ENCODE measurements around the gene TES. TPM values are rescaled to one million over a fixed set of nuclear protein-coding genes. Genes with fewer than 3 reads are reported as not detected.

Gene TES
- total RNA-seq (2021): 28.2 and 30.9 TPM in 2 replicates
- long read RNA-seq, transcript TES-201 (7 exons, 2,782 nt): major isoform, 137 of 161 reads
- long read RNA-seq, partial matches to known transcripts: 14 of 161 reads
- long read RNA-seq, other reads (novel, unspliced or antisense): 8 of 161 reads

- peak within 1 kb of the TSS; percentile 86 for H2AFZ ChIP-seq (ENCODE audit: low read length)
- Mint-ChIP-seq H3K4me1 (peaks cover 11 to 16% of the 10 kb centered on the region in 2 experiments), H3K27me3 (ENCODE audit: low read depth) (peaks cover 6% of the 10 kb centered on the region), H3K27ac (peak within 1 kb of the TSS in 2 of 3 experiments; percentile 21 to 65; a peak in 3 of 7 replicates), H3K36me3 (ENCODE audit: insufficient read depth in 1 of 3, low read depth in 3 of 3) (no peaks in the 10 kb centered on the region), H3K4me3 (peak within 1 kb of the TSS; percentile 91 to 97), H3K9me3 (no peaks in the 10 kb centered on the region)
- H3K4ac ChIP-seq (ENCODE audit: low read depth, low read length): no peak within 1 kb of the TSS
- no peak within 1 kb of the TSS for H4K8ac ChIP-seq (replicated peaks; ENCODE audit: insufficient read length, low read depth, low read length)
- no peak within 1 kb of the TSS for H3K27ac ChIP-seq (ENCODE audit: insufficient read length, low read depth, low read length)
- H4K20me1 ChIP-seq (ENCODE audit: control insufficient read depth, insufficient read depth, insufficient read length): no peaks in the 10 kb centered on the region
- no peaks in the 10 kb centered on the region for H3K79me1 ChIP-seq (ENCODE audit: insufficient read depth, low read depth, low read length, poor library complexity, severe bottlenecking)
- H3K27me3 ChIP-seq (ENCODE audit: insufficient read depth, low read length): no peaks in the 10 kb centered on the region
- H2AK5ac ChIP-seq (ENCODE audit: insufficient read length, low read length): no peak within 1 kb of the TSS
- no peaks in the 10 kb centered on the region; the same call in 1 of the 2 replicates for H3K79me2 ChIP-seq (ENCODE audit: insufficient read depth, low read length)
- H3K56ac ChIP-seq (ENCODE audit: insufficient read length, low read depth, low read length): no peak within 1 kb of the TSS
- no peak within 1 kb of the TSS for H2BK5ac ChIP-seq (ENCODE audit: insufficient read length, low read length)
- H3K4me2 ChIP-seq (ENCODE audit: insufficient read depth, insufficient read length, low read length): peak within 1 kb of the TSS; percentile 91
- no peak within 1 kb of the TSS for H3K18ac ChIP-seq (ENCODE audit: insufficient read length, low read depth, low read length)
- no peak within 1 kb of the TSS for H3T11ph ChIP-seq (ENCODE audit: low read length)
- no peak within 1 kb of the TSS for H3K14ac ChIP-seq (ENCODE audit: insufficient read depth, low read length)
- no peak within 1 kb of the TSS for H4K5ac ChIP-seq (ENCODE audit: insufficient read length, low read depth, low read length)
- H3K9me3 ChIP-seq (ENCODE audit: control insufficient read depth, low read depth, low read length): no peaks in the 10 kb centered on the region
- no peak within 1 kb of the TSS for H2BK12ac ChIP-seq (ENCODE audit: insufficient read length, low read depth, low read length)
- peaks cover 10% of the 10 kb centered on the region for H3K23me2 ChIP-seq (ENCODE audit: insufficient read length, low read depth, low read length, poor library complexity, severe bottlenecking)
- H3K4me1 ChIP-seq (ENCODE audit: insufficient read depth, low read length): no peaks in the 10 kb centered on the region; the same call in 1 of the 2 replicates
- no peak within 1 kb of the TSS for H3K23ac ChIP-seq (ENCODE audit: insufficient read length, low read depth, low read length)
- no peak within 1 kb of the TSS for H4K91ac ChIP-seq (ENCODE audit: insufficient read length, low read depth, low read length)
- WGBS (ENCODE audit: extremely low coverage, insufficient read length, low lambda C conversion rate): no CpG with 5 or more reads among the region's 83 CpGs
- H2BK20ac ChIP-seq (ENCODE audit: low read depth, low read length, poor library complexity, severe bottlenecking): no peak within 1 kb of the TSS
- H2BK120ac ChIP-seq (ENCODE audit: low read depth, low read length, poor library complexity, severe bottlenecking): no peak within 1 kb of the TSS
- peak within 1 kb of the TSS; percentile 50 for H3K9ac ChIP-seq (ENCODE audit: extremely low read depth, insufficient read length, low read length)
- no peak for TF ChIP-seq CTCF (conservative IDR thresholded peaks at IDR 0.05)
- DNase-seq: peak; percentile 89
- H2BK15ac ChIP-seq (ENCODE audit: low read depth, low read length): no peak within 1 kb of the TSS
Measured at GRCh38 chr7:116210345-116211005, at the start of gene TES. TES (plus strand) TSS chr7:116210539; CDS start chr7:116210708, 169 bp downstream.
